B cell (primary cell): ENCODE data around the gene HOXB7. TPM values are rescaled to one million over a fixed set of nuclear protein-coding genes. Genes with fewer than 3 reads are reported as not detected.

Experiments used
- ATAC-seq: fragments of 200-7000 bp; cut with Tn5 transposase; one replicate; pipeline ENCODE4 v1.10.0; 2021; ENCODE audit warnings: low read depth, mild to moderate bottlenecking, moderate number of reproducible peaks, moderate library complexity
- CTCF ChIA-PET: fragments of 350-600 bp; sonication (Branson Sonifier 250); formaldehyde crosslinking; loops from one replicate; lab custom pipeline; 2021; ENCODE audit warnings: antibody characterized with exemption, inconsistent platforms; lab: Charles Lee
- POLR2A ChIA-PET: fragments of 350-600 bp; sonication (Branson Sonifier 250); formaldehyde crosslinking; loops from one replicate; lab custom pipeline; 2021; ENCODE audit warnings: antibody characterized with exemption; lab: Charles Lee
- DNase-seq: peaks from one replicate; pipeline ENCODE4 v3.0.0; 2013
- H2AFZ ChIP-seq: 2 replicates; pipeline ENCODE4 v1.6.1; 2012; ENCODE audit warnings: mild to moderate bottlenecking, low read depth, low read length; ENCODE audit not compliant: insufficient read depth, poor library complexity, severe bottlenecking
- H3K27ac ChIP-seq, 2 donors: 1 replicate in 1 of 2; 2 replicates in 1 of 2; pipeline ENCODE4 v1.5.1; 2012 to 2013; ENCODE audit warnings: low read length in 2 of 2, mild to moderate bottlenecking in 2 of 2, moderate library complexity in 1 of 2
- H3K27me3 ChIP-seq, 4 experiments: fragments of 200-600 bp in 1 of 4; sonication (generic) in 1 of 4; replicated peaks in 1 of 4; 1 replicate in 2 of 4; 2 replicates in 2 of 4; pipeline versions ENCODE4 v1.6.1 to v1.7.0; 2013 to 2016; ENCODE audit warnings: low read length in 3 of 4, mild to moderate bottlenecking in 2 of 4, mixed read lengths in 1 of 4, moderate library complexity in 1 of 4; ENCODE audit not compliant: insufficient read depth in 4 of 4, control insufficient read depth in 3 of 4; ENCODE audit errors: control extremely low read depth in 1 of 4
- H3K36me3 ChIP-seq, 2 experiments: replicated peaks in 1 of 2; 1 replicate in 1 of 2; 2 replicates in 1 of 2; pipeline versions ENCODE4 v1.6.1 to v1.7.1; 2013; ENCODE audit warnings: low read length in 1 of 2; ENCODE audit not compliant: insufficient read depth in 2 of 2, control insufficient read depth in 1 of 2; ENCODE audit errors: control extremely low read depth in 1 of 2, extremely low read depth in 1 of 2
- H3K4me1 ChIP-seq, 2 donors: fragments of 200-600 bp in 1 of 2; sonication (generic) in 1 of 2; 1 replicate in 1 of 2; 2 replicates in 1 of 2; pipeline versions ENCODE4 v1.5.1 to v1.6.1; 2013 to 2017; ENCODE audit warnings: low read length in 2 of 2; ENCODE audit not compliant: control insufficient read depth in 2 of 2, insufficient read depth in 2 of 2
- H3K4me2 ChIP-seq: replicated peaks from 2 replicates; pipeline ENCODE3; 2012; ENCODE audit warnings: mild to moderate bottlenecking, low read depth, low read length; ENCODE audit not compliant: poor library complexity, severe bottlenecking
- H3K4me3 ChIP-seq, 5 experiments: fragments of 200-600 bp in 1 of 5; sonication (generic) in 1 of 5; 1 replicate in 3 of 5; 2 replicates in 2 of 5; pipeline versions ENCODE4 v1.5.1 to v1.7.0; 2011 to 2016; ENCODE audit warnings: low read length in 4 of 5, mild to moderate bottlenecking in 4 of 5, low read depth in 2 of 5, control low read depth in 1 of 5, moderate library complexity in 1 of 5; ENCODE audit not compliant: insufficient read depth in 1 of 5; ENCODE audit errors: control extremely low read depth in 1 of 5, extremely low read depth in 1 of 5
- H3K79me2 ChIP-seq: fragments of 200-600 bp; sonication (generic); one replicate; pipeline ENCODE4 v1.6.0; 2016; ENCODE audit warnings: low read length; ENCODE audit not compliant: control insufficient read depth, insufficient read depth
- H3K9ac ChIP-seq: fragments of 200-600 bp; sonication (generic); 2 replicates; pipeline ENCODE4 v1.6.1; 2017; ENCODE audit warnings: mild to moderate bottlenecking, low read length, moderate library complexity
- H3K9me3 ChIP-seq, 3 donors: one replicate each; pipeline versions ENCODE4 v1.6.1 to v1.7.1; 2013; ENCODE audit warnings: low read length in 2 of 3; ENCODE audit not compliant: control insufficient read depth in 2 of 3, insufficient read depth in 1 of 3; ENCODE audit errors: control extremely low read depth in 1 of 3
- H4K20me1 ChIP-seq: 2 replicates; pipeline ENCODE4 v1.6.0; 2012; ENCODE audit warnings: mild to moderate bottlenecking, low read length; ENCODE audit not compliant: insufficient read depth, control insufficient read depth, poor library complexity, severe bottlenecking
- H3K27ac Mint-ChIP-seq: one replicate; pipeline ENCODE4 v1.8.0; 2021; ENCODE audit warnings: mixed read lengths
- H3K27me3 Mint-ChIP-seq: one replicate; pipeline ENCODE4 v1.8.0; 2021; ENCODE audit warnings: mixed read lengths
- H3K4me1 Mint-ChIP-seq: one replicate; pipeline ENCODE4 v1.8.0; 2021; ENCODE audit warnings: mixed read lengths
- H3K4me3 Mint-ChIP-seq: one replicate; pipeline ENCODE4 v1.8.0; 2021; ENCODE audit warnings: mixed read lengths
- H3K9me3 Mint-ChIP-seq: one replicate; pipeline ENCODE4 v1.8.0; 2022; ENCODE audit warnings: mixed read lengths; ENCODE audit not compliant: insufficient read depth
- CTCF ChIP-seq: fragments of 200-600 bp; IDR thresholded peaks from one replicate; pipeline ENCODE4 v1.8.0; 2022; ENCODE audit warnings: antibody characterized with exemption, mild to moderate bottlenecking
- EZH2 ChIP-seq: IDR thresholded peaks from 2 replicates; pipeline ENCODE4 v1.6.1; 2012; ENCODE audit warnings: borderline replicate concordance, low read depth, mild to moderate bottlenecking, moderate library complexity, low read length; ENCODE audit not compliant: insufficient read depth, poor library complexity, severe bottlenecking
- WGBS: methylation state at CpG from one replicate; pipeline ENCODE4 v1.1.5; 2013; ENCODE audit warnings: missing lambda C conversion rate; ENCODE audit not compliant: insufficient coverage; 5-methylcytosine and 5-hydroxymethylcytosine counted together
- intact Hi-C: fragments of 100-400 bp; cut with micrococcal nuclease; formaldehyde crosslinking; loops from one replicate; pipeline ENCODE4 v1.10.0; 2022
- polyA plus RNA-seq: library from polyadenylated mRNA; depleted of rRNA; stranded (reverse); fragments of >200 nt; gene quantifications from 2 replicates; pipeline ENCODE4 v1.2.3, GENCODE V29; 2012
- total RNA-seq, 2 donors: library from RNA; stranded (reverse); fragments of 120-200 nt in 1 of 2; gene quantifications; 1 replicate in 1 of 2; 2 replicates in 1 of 2; pipeline versions ENCODE4 v1.2.3 to v1.2.4, GENCODE V29; 2013 to 2022

The HOXB7 gene
- total and polyA plus RNA-seq, 2 donors (not counting 1 experiment from before 2014, with no cell fraction given): 0.25 to 1.3 TPM

GRCh38 chr17:48616717-48617470, 6.1 kb upstream of the HOXB7 start:
- POLR2A ChIA-PET: no interaction called here
- H3K4me3 Mint-ChIP-seq: no peak overlapping the region
- Histone ChIP-seq H3K36me3 (no peaks in the 10 kb centered on the region), H3K79me2 (no peaks in the 10 kb centered on the region), H2AFZ (no peak overlapping the region), H3K9ac (no peak overlapping the region), H3K4me1 (peaks cover 47 to 63% of the 10 kb centered on the region in 2 donors), H3K9me3 (peaks cover 0 to 25% (median 0%) of the 10 kb centered on the region in 3 donors), H3K4me2 (no peak overlapping the region), H3K27me3 (peaks cover 0 to 95% (median 65%) of the 10 kb centered on the region in 4 experiments), H3K4me3 (no peak overlapping the region), H4K20me1 (no peaks in the 10 kb centered on the region), H3K27ac (no peak overlapping the region)
- H3K27me3 Mint-ChIP-seq: peaks cover 81% of the 10 kb centered on the region
- CTCF ChIA-PET: interaction anchor here (0.6 to 2.6 kb wide), 7 partner anchors 9 to 354 kb away, joined by 3 to 34 read pairs (median 7); partner anchors contain the start of gene HOXB9
- DNase-seq (no peak), ATAC-seq (no peak)
- H3K4me1 Mint-ChIP-seq: peaks cover 39% of the 10 kb centered on the region
- TF ChIP-seq CTCF: no peak
- TF ChIP-seq EZH2: no peak
- H3K9me3 Mint-ChIP-seq: no peaks in the 10 kb centered on the region
- intact Hi-C loops: no loop called here
- no peak overlapping the region for H3K27ac Mint-ChIP-seq
- 87% methylated on average over 6 of the region's 15 CpGs for WGBS
